GM12875 (cell line): Measurements from ENCODE around the gene MSI2.
"Not testable (repeated sequence)": the region's sequence is repeated elsewhere in the genome, so short reads cannot be mapped to it uniquely, and the experiment has no call there.

Source experiments
- H3K4me3 ChIP-seq: one replicate; pipeline ENCODE4 v1.5.1; 2011; ENCODE audit warnings: low read depth, low read length, control low read depth
- TF ChIP-seq, protein P1 (sequence below): IDR thresholded peaks from 2 replicates; pipeline ENCODE4 v1.5.1; 2011; ENCODE audit warnings: low read depth, mild to moderate bottlenecking, control low read depth, inconsistent platforms, low read length, moderate library complexity, borderline replicate concordance; ENCODE audit not compliant: insufficient read depth

MSI2 gene

DNA sequence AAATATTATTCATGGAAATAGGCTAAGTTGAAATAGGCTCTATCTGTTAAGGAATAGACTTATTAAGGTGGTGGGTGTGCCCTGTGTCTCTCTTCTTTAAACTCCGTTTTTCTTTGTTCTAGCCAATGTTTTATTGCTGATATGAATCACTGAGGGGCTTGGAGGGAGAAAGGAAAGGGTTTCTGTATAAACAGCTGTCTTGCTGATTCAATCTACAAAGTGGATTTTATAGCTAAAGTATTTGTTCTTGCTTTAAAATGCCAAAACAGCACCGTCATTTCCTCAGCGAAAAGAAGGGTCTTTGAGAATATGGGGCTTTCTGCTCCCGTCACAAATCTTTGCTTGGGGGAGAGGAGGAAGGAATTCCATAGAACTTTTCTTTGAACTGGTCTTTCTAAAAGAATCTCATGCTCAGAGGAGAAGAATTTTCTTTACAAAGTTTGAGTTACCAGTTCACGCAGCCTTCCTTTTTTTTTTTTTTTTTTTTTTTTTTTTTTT is 39.3 kb downstream of the MSI2 start:
- H3K4me3 ChIP-seq, result no peak overlapping the region
- TF ChIP-seq, protein P1, sequence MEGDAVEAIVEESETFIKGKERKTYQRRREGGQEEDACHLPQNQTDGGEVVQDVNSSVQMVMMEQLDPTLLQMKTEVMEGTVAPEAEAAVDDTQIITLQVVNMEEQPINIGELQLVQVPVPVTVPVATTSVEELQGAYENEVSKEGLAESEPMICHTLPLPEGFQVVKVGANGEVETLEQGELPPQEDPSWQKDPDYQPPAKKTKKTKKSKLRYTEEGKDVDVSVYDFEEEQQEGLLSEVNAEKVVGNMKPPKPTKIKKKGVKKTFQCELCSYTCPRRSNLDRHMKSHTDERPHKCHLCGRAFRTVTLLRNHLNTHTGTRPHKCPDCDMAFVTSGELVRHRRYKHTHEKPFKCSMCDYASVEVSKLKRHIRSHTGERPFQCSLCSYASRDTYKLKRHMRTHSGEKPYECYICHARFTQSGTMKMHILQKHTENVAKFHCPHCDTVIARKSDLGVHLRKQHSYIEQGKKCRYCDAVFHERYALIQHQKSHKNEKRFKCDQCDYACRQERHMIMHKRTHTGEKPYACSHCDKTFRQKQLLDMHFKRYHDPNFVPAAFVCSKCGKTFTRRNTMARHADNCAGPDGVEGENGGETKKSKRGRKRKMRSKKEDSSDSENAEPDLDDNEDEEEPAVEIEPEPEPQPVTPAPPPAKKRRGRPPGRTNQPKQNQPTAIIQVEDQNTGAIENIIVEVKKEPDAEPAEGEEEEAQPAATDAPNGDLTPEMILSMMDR, result no peak

DNA sequence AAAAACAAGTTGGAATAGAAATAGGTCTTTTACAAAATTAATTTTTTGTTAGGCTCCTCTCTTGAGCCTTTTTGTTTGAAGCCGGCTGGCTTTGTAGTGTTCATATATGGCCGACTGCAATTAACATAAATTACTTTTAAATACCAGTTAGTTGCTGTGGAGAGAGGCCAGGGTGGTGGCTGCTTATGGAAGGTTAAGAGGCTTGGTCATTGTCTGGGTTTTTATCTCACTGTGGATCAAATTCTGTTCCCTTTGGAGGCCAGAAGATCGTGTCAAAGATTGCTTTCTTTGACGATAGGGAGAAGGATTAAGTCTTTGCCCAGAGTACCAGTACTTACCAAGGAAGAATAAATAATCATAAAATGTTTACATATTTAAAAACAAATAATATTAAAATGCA is 39.9 kb downstream of the MSI2 start:
- no peak overlapping the region for H3K4me3 ChIP-seq
- TF ChIP-seq, protein P1, result no peak

DNA sequence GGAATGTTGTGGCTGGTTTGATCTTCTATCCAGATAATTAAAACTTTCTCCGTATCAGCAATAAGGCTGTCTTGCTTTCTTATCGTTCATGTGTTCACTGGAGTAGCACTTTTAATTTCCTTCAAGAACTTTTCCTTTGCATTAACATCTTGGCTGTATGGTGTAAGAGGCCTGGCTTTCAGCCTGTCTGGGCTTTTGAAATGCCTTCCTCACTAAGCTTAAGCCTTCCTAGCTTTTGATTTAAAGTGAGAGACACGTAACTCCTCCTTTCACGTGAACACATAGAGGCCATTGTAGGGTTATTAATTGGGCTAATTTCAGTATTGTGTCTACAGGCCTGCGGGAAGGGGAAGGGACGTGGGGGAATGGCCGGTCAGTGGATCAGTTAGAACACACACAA is 42.9 kb downstream of the MSI2 start:
- H3K4me3 ChIP-seq, result no peak overlapping the region
- TF ChIP-seq, protein P1, result no peak

DNA sequence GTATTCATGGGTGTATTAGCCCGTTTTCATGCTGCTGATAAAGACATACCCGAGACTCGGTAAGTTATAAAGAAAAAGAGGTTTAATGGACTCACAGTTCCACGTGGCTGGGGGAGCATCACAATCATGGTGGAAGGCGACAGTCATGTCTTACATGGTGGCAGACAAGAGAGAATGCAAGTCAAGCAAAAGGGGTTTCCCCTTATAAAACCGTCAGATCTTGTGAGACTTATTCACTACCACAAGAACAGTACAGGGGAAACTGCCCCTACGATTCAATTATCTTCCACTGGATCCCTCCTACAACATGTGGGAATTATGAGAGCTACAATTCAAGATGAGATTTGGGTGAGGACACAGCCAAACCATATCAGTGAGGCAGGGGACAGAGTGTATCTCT is 44.3 kb downstream of the MSI2 start:
- H3K4me3 ChIP-seq, result not testable (repeated sequence)

DNA sequence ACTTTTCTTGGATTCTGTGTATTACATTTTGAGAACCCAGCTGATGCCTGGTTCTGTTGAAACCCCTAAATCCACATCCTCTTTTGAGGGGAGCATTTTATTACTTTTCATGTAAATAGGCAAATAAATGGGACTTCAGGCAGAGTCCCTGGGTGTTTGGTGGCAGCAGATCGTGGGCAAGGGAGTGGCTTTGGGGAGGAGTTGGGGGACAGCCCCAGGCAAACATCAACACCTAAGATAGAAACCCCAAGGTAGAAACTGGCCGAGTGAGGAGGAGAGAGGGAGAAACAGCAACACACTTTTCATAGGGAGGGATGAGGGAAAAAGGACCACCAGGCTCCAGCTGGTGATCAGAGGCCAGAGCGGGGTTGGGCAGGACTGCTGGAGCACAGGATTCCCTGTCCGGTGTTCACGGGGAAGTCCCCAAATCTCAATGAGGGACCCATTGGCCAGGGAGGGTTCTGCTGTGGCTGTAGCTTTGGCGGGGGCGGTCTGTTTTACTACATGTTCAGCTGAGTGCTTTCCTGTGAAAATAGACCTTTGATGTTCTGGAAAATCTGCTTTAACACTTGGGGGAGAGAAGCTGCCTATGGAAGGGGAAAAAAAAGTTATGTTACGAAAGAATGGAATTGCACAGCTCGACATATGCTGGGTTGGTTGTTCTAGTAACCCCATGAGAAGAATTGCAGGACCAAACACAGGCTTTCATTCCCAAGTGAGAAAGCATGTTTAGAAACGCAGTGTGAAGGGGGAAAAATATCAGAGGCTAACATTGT is 46.6 kb downstream of the MSI2 start:
- TF ChIP-seq, protein P1, result no peak
- H3K4me3 ChIP-seq, result no peak overlapping the region

DNA sequence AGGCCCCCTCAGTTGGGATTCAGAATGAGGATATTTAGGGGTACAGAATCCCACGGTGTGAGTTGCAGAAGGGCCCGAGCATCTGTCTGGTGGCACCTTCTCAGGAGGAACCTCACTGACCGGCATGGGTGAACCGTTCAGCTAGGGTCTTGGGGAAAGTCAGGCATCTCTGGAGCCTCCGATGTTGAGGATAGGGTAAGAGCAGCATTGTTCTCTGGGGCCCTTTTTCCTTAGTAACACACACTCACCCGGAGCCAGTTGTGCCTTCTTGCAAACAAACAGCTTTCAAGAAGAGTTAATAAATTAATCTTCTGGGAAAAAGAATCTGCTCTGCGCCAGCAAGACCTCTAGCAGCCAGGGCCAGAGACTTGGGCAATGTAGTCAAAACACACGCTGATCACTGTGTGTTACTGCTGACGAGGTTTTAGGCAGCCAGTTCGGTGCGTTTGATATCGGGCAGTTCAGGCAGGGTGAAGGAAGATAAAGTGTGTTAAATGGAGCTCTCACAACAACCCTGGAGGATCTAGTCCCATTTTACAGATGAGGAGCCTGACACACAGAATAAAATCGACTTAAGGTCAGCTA is 48.9 kb downstream of the MSI2 start:
- TF ChIP-seq, protein P1, result no peak
- H3K4me3 ChIP-seq, result no peak overlapping the region

DNA sequence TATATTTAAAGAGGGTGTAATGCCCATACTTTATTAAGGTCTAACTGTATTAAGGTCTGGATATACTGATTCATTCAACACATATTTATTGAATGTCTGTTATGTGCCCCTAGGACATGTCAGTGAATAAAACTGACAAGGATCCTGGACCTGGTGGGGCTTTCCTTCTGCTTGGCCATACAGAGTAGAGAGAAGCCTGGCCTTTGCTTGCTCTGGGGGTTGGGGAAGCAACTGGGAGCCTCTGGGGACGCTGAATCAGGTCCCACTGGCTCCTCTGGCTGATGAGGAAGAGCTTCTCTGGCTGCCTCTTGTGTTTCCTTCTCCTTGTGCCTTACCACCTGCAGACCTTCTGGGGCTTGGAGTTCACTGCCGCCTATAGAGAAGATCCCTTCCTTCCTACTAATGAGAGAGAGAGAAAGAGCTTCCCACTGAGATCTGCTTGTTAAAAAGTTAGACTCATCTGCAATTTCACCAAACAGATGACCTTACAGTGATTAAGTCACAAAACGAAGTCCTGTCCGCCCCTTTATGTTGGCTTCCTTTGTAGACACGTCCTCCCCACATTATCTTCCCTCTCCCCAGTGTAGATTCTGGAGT is 49.7 kb downstream of the MSI2 start:
- TF ChIP-seq, protein P1, result no peak
- H3K4me3 ChIP-seq, result no peak overlapping the region
